GM12878 (cell line): ENCODE measurements around the gene CCDC85B. TPM values are rescaled to one million over a fixed set of nuclear protein-coding genes. Genes with fewer than 3 reads are reported as not detected.

Experiments used
- ATAC-seq: fragments of 200-7000 bp; cut with Tn5 transposase; 3 replicates; pipeline ENCODE4 v1.9.1; 2020; ENCODE audit warnings: mild to moderate bottlenecking, moderate library complexity
- BruUV-seq: library from RNA; stranded (reverse); fragments of 400-500 nt; replicated peaks from 2 replicates; lab custom pipeline; 2021; lab: Mats Ljungman, UMichigan
- CTCF ChIA-PET: fragments of 300-600 bp; sonication (Branson Sonifier 250); formaldehyde crosslinking; extraction: SDS; loops from one replicate; lab custom pipeline; 2021; ENCODE audit warnings: inconsistent platforms; lab: Yijun Ruan, JAX
- POLR2A ChIA-PET: fragments of 350-600 bp; formaldehyde crosslinking; extraction: SDS; loops from one replicate; lab custom pipeline; 2021; ENCODE audit warnings: inconsistent platforms; lab: Charles Lee
- RAD21 ChIA-PET: fragments of 300-600 bp; sonication (Branson Sonifier 250); formaldehyde crosslinking; loops from one replicate; lab custom pipeline; 2023; ENCODE audit warnings: antibody characterized with exemption; ENCODE audit not compliant: unreplicated experiment; lab: Charles Lee
- SMC1A ChIA-PET: fragments of 300-600 bp; sonication (Branson Sonifier 250); formaldehyde crosslinking; loops from one replicate; lab custom pipeline; 2023; ENCODE audit not compliant: unreplicated experiment, uncharacterized antibody; lab: Charles Lee
- DNase-seq: peaks from one replicate; pipeline ENCODE4 v3.0.0-alpha.2; 2011; ENCODE audit warnings: low read depth, low spot score
- FAIRE-seq: peaks from 3 replicates; lab custom pipeline; 2011; peaks lifted over from hg19 to GRCh38; lab: Jason Lieb, UNC
- H2AFZ ChIP-seq: 2 replicates; pipeline ENCODE4 v1.6.0; 2011; ENCODE audit warnings: low read depth, low read length, control low read depth; ENCODE audit not compliant: control insufficient read depth
- H3K27ac ChIP-seq: 2 replicates; pipeline ENCODE4 v1.5.1; 2011; ENCODE audit warnings: control low read depth; ENCODE audit not compliant: control insufficient read depth, insufficient read depth
- H3K27me3 ChIP-seq, 2 experiments: replicated peaks in 1 of 2; 2 replicates each; pipeline versions ENCODE4 v1.6.0 to v1.6.1; 2011; ENCODE audit warnings: low read length in 1 of 2; ENCODE audit not compliant: control insufficient read depth in 2 of 2, insufficient read depth in 2 of 2
- H3K36me3 ChIP-seq, 2 experiments: 2 replicates each; pipeline ENCODE4 v1.5.1; 2011; ENCODE audit warnings: low read length in 1 of 2; ENCODE audit not compliant: control insufficient read depth in 2 of 2, insufficient read depth in 2 of 2
- H3K4me1 ChIP-seq: 2 replicates; pipeline ENCODE4 v1.6.1; 2011; ENCODE audit warnings: mild to moderate bottlenecking, low read length, moderate library complexity, mixed read lengths; ENCODE audit not compliant: control insufficient read depth, insufficient read depth
- H3K4me2 ChIP-seq: 2 replicates; pipeline ENCODE4 v1.6.0; 2011; ENCODE audit warnings: control low read depth; ENCODE audit not compliant: control insufficient read depth, insufficient read depth
- H3K4me3 ChIP-seq: fragments of 200-600 bp; sonication (generic); 2 replicates; pipeline ENCODE4 v1.5.1; 2016
- H3K79me2 ChIP-seq: 2 replicates; pipeline ENCODE4 v1.6.0; 2011; ENCODE audit warnings: low read length; ENCODE audit not compliant: control insufficient read depth, insufficient read depth
- H3K9ac ChIP-seq: 2 replicates; pipeline ENCODE4 v1.8.0; 2011; ENCODE audit warnings: low read length, control low read depth, mixed read lengths; ENCODE audit not compliant: control insufficient read depth, insufficient read depth
- H3K9me3 ChIP-seq: replicated peaks from 3 replicates; pipeline ENCODE4 v1.5.1; 2011; ENCODE audit warnings: mild to moderate bottlenecking, low read length; ENCODE audit not compliant: control insufficient read depth, insufficient read depth
- H4K20me1 ChIP-seq: 2 replicates; pipeline ENCODE4 v1.6.0; 2011; ENCODE audit not compliant: control insufficient read depth, insufficient read depth
- BRCA1 ChIP-seq: IDR thresholded peaks from 2 replicates; pipeline ENCODE4 v1.6.1; 2011; ENCODE audit warnings: low read depth, low read length, improper control_type of control experiment
- ESRRA ChIP-seq: IDR thresholded peaks from 2 replicates; pipeline ENCODE4 v1.6.1; 2012; ENCODE audit warnings: mild to moderate bottlenecking, low read length, improper control_type of control experiment
- MYB ChIP-seq: fragments of 150-350 bp; IDR thresholded peaks from 2 replicates; pipeline ENCODE4 v1.6.1; 2014; ENCODE audit warnings: mild to moderate bottlenecking, low read depth, low read length, borderline replicate concordance
- POLR2A ChIP-seq: IDR thresholded peaks from 2 replicates; pipeline ENCODE4 v1.6.1; 2011; ENCODE audit warnings: low read depth, mild to moderate bottlenecking, low read length
- POLR2AphosphoS5 ChIP-seq: IDR thresholded peaks from 2 replicates; pipeline ENCODE4 v1.6.1; 2011; ENCODE audit warnings: mild to moderate bottlenecking, low read length, inconsistent platforms
- SMC3 ChIP-seq: IDR thresholded peaks from 2 replicates; pipeline ENCODE4 v1.6.1; 2011; ENCODE audit warnings: low read length, improper control_type of control experiment, borderline replicate concordance
- SREBF2 ChIP-seq: IDR thresholded peaks from 2 replicates; pipeline ENCODE4 v1.6.1; 2012; ENCODE audit warnings: mild to moderate bottlenecking, low read length
- TARDBP ChIP-seq: IDR thresholded peaks from 2 replicates; pipeline ENCODE4 v1.6.1; 2016; ENCODE audit warnings: borderline replicate concordance
- TCF12 ChIP-seq: IDR thresholded peaks from 2 replicates; pipeline ENCODE4 v1.6.1; 2011; ENCODE audit warnings: low read depth, mild to moderate bottlenecking, low read length
- USF2 ChIP-seq: IDR thresholded peaks from 2 replicates; pipeline ENCODE4 v1.6.1; 2011; ENCODE audit warnings: low read depth, low read length, improper control_type of control experiment, borderline replicate concordance
- YY1 ChIP-seq: IDR thresholded peaks from 2 replicates; pipeline ENCODE4 v1.6.1; 2011; ENCODE audit warnings: low read depth, mild to moderate bottlenecking, low read length
- ZBTB33 ChIP-seq: fragments of 450-650 bp; IDR thresholded peaks from 2 replicates; pipeline ENCODE4 v1.6.1; 2017; ENCODE audit warnings: mild to moderate bottlenecking
- ZNF217 ChIP-seq: fragments of 450-650 bp; IDR thresholded peaks from 2 replicates; pipeline ENCODE4 v1.6.1; 2017; ENCODE audit warnings: antibody characterized with exemption, mild to moderate bottlenecking
- WGBS: methylation state at CpG from one replicate; pipeline ENCODE4 v1.1.6; 2016; ENCODE audit warnings: low lambda C conversion rate; ENCODE audit not compliant: insufficient replicate concordance, insufficient coverage; ENCODE audit errors: missing lambda C conversion rate; 5-methylcytosine and 5-hydroxymethylcytosine counted together
- in situ Hi-C: fragments of 300-500 bp; cut with MboI; formaldehyde crosslinking; loops from 9 replicates; pipeline ENCODE4 v1.14.3; 2018; ENCODE audit warnings: mixed read lengths
- intact Hi-C: fragments of 100-400 bp; cut with micrococcal nuclease; formaldehyde crosslinking; loops from one replicate; pipeline ENCODE4 v1.14.2; 2022; ENCODE audit not compliant: unreplicated experiment
- polyA plus RNA-seq, 11 experiments: library from polyadenylated mRNA; depleted of rRNA in 4 of 11; unstranded in 6 of 11; stranded (reverse) in 5 of 11; fragments of >200 nt; fragmentation: Nextera tagmentation in 4 of 11; fragmentation: Illumina TruSeq in 1 of 11; extraction: Ambion mirVana in 4 of 11; extraction: Trizol in 1 of 11; gene quantifications; 1 replicate in 1 of 11; 2 replicates in 10 of 11; pipeline versions ENCODE4 v1.2.1 to v1.2.3, GENCODE V29; 2011 to 2016; ENCODE audit warnings: inconsistent platforms in 2 of 11, missing spikeins in 2 of 11, low read depth in 1 of 11
- total RNA-seq, 4 experiments: library from RNA; depleted of rRNA in 3 of 4; stranded (reverse); fragments of >200 nt in 3 of 4; fragmentation: Illumina TruSeq in 1 of 4; extraction: Trizol in 1 of 4; gene quantifications; 2 replicates each; pipeline versions ENCODE4 v1.2.1 to v1.2.3, GENCODE V29; 2013 to 2021

CCDC85B gene
- total and polyA plus RNA-seq, 10 of the 15 experiments (the other 5 are each of a cell fraction or from before 2014, with no cell fraction given): 0.32 to 114 (median 49.5) TPM

- peaks cover 2% of the 10 kb centered on the region; the same call in 2 of the 3 replicates for H3K9me3 ChIP-seq
- peaks cover 50% of the 10 kb centered on the region for H3K79me2 ChIP-seq
- ATAC-seq: no peak
- POLR2A ChIA-PET: no interaction called here
- peaks cover 32 to 41% of the 10 kb centered on the region in 2 experiments; a peak in 3 of 4 replicates for H3K36me3 ChIP-seq
- no peak overlapping the region for H2AFZ ChIP-seq
- peaks cover 24% of the 10 kb centered on the region for H4K20me1 ChIP-seq
- CTCF ChIA-PET: no interaction called here
- no TSS peak for BruUV-seq
- H3K27me3 ChIP-seq: no peaks in the 10 kb centered on the region
- SMC1A ChIA-PET: no interaction called here
- RAD21 ChIA-PET: no interaction called here
- no peak overlapping the region for H3K27ac ChIP-seq
- in situ Hi-C loops: loop anchor here (25.0 kb wide), 1 partner anchor 1619 kb away; the partner anchor contains the start of genes DNAJC4, FKBP2, NUDT22 and PPP1R14B
- FAIRE-seq: no peak
- WGBS: 83% methylated on average over 15 of the region's 15 CpGs
- H3K9ac ChIP-seq: peak overlapping the region; percentile 92
- H3K4me1 ChIP-seq: peaks cover 10% of the 10 kb centered on the region
- H3K4me3 ChIP-seq: peak overlapping the region; percentile 93
- H3K4me2 ChIP-seq: peak overlapping the region; percentile 94
- intact Hi-C loops: loop anchor here (5.0 kb wide), 1 partner anchor 196 kb away; the partner anchor contains the start of gene SF3B2
- no peak for DNase-seq
- TF ChIP-seq TARDBP (no peak), ZNF217 (no peak), POLR2AphosphoS5 (peak; percentile 22; the same call in 1 of the 2 replicates), SREBF2 (no peak), POLR2A (peak; percentile 55), BRCA1 (no peak), USF2 (no peak), YY1 (no peak), MYB (no peak), SMC3 (no peak), ESRRA (no peak), ZBTB33 (no peak), TCF12 (no peak)
- TF ChIP-seq, all 136 proteins: peak for 2
These were observed 34.5 kb upstream of the CCDC85B start for GRCh38 chr11:65855927-65856363.
